Measurements from ENCODE around the gene TAF5L. TPM values are rescaled to one million over a fixed set of nuclear protein-coding genes. Genes with fewer than 3 reads are reported as not detected.
A peak's percentile ranks its signal among the peaks of the same experiment; 100 is the strongest.
"Not testable (repeated sequence)": the region's sequence is repeated elsewhere in the genome, so short reads cannot be mapped to it uniquely, and the experiment has no call there.

The TAF5L gene
- total RNA-seq, 1 donor from 2014 or later, result 26.5 TPM

DNA sequence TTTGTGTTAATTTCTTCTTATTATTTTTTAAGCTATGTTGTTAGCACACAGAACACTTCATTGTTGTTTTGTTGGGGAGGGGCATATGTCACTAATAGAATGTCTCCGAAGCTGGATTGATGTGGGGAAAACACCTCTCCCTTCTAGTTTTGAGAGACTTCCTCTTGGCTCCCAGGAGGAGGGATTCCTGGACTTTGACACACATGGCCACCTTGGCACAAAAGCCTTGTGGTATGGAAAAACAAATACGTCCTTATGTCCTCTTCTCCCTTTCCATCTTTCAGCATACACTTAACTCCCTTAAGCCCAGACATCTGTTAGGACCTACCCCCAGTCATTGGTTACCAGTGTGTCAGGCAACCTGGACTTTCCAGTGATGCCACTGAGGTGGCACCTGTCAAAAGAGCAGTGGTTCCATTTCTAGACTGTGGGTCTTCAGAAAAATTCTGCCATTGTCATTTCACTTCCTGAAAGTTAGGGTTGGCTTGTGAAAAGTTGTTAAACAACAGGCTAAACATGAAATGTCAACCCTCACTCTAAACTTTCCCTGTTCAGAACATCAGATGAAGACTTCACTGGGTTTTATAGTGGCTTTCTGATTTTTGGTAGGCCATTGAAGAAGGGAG is 54.9 kb downstream of the TAF5L start:
- no peak for DNase-seq (ENCODE audit: low read depth, low spot score)

- no peak for DNase-seq (ENCODE audit: low read depth, low spot score)
Measured at GRCh38 chr1:229570305-229570704, 55.6 kb downstream of the TAF5L start.

DNA sequence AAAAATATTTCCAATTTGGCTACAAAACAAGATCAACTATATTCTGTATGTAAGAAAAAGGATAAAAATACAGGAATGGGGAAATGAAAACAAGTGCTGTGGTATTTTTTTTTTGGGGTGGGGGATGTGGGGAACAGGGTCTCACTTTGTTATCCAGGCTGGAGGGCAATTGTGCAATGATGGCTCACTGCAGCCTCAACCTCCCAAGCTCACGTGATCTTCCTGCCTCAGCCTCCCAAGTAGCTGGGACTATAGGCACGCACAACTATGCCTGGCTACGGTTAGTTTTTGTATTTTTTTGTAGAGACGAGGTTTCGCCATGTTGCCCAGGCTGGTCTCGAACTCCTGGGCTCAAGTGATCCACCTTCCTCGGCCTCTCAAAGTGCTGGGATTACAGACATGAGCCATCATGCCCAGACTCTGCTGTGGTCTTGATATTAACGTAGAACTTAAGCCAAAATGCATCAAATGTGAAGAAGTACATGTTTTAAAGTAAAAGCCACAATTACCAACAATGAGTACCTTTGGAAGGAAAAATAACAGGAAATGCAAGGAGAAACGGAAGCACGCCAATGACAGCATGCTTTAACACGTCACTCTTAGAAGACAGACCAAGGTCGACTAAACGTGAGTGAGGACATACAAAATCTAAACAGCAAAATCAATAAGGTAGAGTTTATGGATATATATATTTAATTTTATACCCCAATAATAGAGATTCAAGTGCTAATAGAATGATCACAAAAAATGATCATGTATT is 58.6 kb downstream of the TAF5L start:
- DNase-seq (ENCODE audit: low read depth, low spot score), result no peak

GRCh38 chr1:229563701-229564100 is 62.2 kb downstream of the TAF5L start:
- no peak for DNase-seq (ENCODE audit: low read depth, low spot score)

GRCh38 chr1:229563241-229563640 is 62.7 kb downstream of the TAF5L start:
- DNase-seq (ENCODE audit: low read depth, low spot score), result no peak

- DNase-seq (ENCODE audit: low read depth, low spot score), result no peak
Measured at GRCh38 chr1:229562686-229563085, 63.2 kb downstream of the TAF5L start.

DNA sequence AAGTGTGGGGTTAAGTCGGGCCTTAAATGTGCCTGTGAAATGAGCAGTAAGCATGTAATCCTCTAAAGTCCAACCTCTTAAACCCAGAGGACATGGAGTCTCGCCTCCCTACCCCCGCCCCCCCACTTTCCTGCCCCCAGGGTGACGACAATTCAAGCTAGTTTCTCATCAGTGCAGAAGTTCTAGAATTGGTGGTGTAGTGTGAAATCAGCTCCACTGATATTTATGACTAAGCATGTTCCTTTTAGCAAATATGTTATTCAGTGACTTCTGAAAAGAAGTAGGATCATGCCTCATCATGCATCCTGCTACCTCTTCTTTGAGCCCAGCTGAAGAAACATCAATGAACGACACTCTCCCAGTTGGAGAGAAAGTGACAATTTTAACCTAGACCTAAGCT is 64.8 kb downstream of the TAF5L start:
- DNase-seq (ENCODE audit: low read depth, low spot score), result no peak

GRCh38 chr1:229560124-229560523 is 65.8 kb downstream of the TAF5L start:
- not testable (repeated sequence) for DNase-seq (ENCODE audit: low read depth, low spot score)

- DNase-seq (ENCODE audit: low read depth, low spot score), result not testable (repeated sequence)
Measured at GRCh38 chr1:229559336-229559801, 66.6 kb downstream of the TAF5L start.

GRCh38 chr1:229558460-229559335 is 67.2 kb downstream of the TAF5L start, which contains the start of gene ABCB10:
TSS of gene ABCB10 (minus strand) at chr1:229558707. CDS start at chr1:229558652, 55 bp downstream.
- DNase-seq (ENCODE audit: low read depth, low spot score), result peak; percentile 91

GRCh38 chr1:229557913-229558414 is 68.0 kb downstream of the TAF5L start:
- no peak for DNase-seq (ENCODE audit: low read depth, low spot score)

GRCh38 chr1:229557200-229557850 is 68.6 kb downstream of the TAF5L start:
- DNase-seq (ENCODE audit: low read depth, low spot score), result no peak

- DNase-seq (ENCODE audit: low read depth, low spot score), result no peak
Measured at GRCh38 chr1:229554886-229555621, 70.9 kb downstream of the TAF5L start.

GRCh38 chr1:229553621-229554130 is 72.2 kb downstream of the TAF5L start:
- DNase-seq (ENCODE audit: low read depth, low spot score), result no peak

- no peak for DNase-seq (ENCODE audit: low read depth, low spot score)
Measured at GRCh38 chr1:229552732-229553131, 73.2 kb downstream of the TAF5L start.

GRCh38 chr1:229550812-229551567 is 74.9 kb downstream of the TAF5L start:
- no peak for DNase-seq (ENCODE audit: low read depth, low spot score)

GRCh38 chr1:229547542-229547941 is 78.4 kb downstream of the TAF5L start:
- no peak for DNase-seq (ENCODE audit: low read depth, low spot score)

DNA sequence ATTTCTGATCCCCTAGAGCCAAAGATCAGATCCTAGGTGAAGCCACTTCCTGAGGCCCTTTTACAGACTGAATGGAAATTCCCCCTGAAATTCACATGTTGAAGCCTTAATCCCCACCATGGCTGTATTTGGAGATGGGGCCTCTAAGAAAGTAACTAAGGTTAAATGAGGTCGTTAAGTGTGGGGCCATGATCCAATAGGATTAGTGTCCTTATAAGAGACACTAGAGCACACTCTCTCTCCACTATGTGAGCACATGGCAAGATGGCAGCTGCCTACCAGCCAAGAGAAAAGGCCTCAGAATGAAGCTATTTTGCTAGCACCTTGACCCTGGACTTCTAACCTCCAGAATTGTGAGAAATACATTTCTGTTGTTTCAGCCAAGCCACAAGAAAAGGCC is 81.3 kb downstream of the TAF5L start:
- no peak for DNase-seq (ENCODE audit: low read depth, low spot score)
